MCF 10A (cell line): ENCODE results near the gene EPHA8. TPM values are rescaled to one million over a fixed set of nuclear protein-coding genes. Genes with fewer than 3 reads are reported as not detected.

Source experiments
- BruUV-seq: library from RNA; stranded (reverse); fragments of 400-500 nt; replicated peaks from 2 replicates; lab custom pipeline; 2021; lab: Mats Ljungman, UMichigan
- CTCF ChIA-PET: fragments of 300-600 bp; sonication (Branson Sonifier 250); formaldehyde crosslinking; extraction: SDS; loops from one replicate; lab custom pipeline; 2021; ENCODE audit warnings: antibody characterized with exemption, inconsistent platforms; lab: Yijun Ruan, JAX
- POLR2A ChIA-PET: fragments of 300-600, 350-650 bp; sonication (Branson Sonifier 250); formaldehyde crosslinking; extraction: SDS; loops from one replicate; lab custom pipeline; 2020; ENCODE audit warnings: antibody characterized with exemption, inconsistent platforms; lab: Yijun Ruan, JAX
- DNase-seq: peaks from one replicate; pipeline ENCODE4 v3.0.0-alpha.2; 2018; ENCODE audit not compliant: unreplicated experiment
- H3K27ac Mint-ChIP-seq: one replicate; pipeline ENCODE4 v1.8.0; 2022; ENCODE audit warnings: mild to moderate bottlenecking, low read depth, mixed read lengths; ENCODE audit not compliant: unreplicated experiment
- H3K27me3 Mint-ChIP-seq: one replicate; pipeline ENCODE4 v1.8.0; 2022; ENCODE audit warnings: mixed read lengths; ENCODE audit not compliant: insufficient read depth, unreplicated experiment
- H3K36me3 Mint-ChIP-seq: one replicate; pipeline ENCODE4 v1.8.0; 2022; ENCODE audit warnings: mild to moderate bottlenecking, moderate library complexity, mixed read lengths; ENCODE audit not compliant: insufficient read depth, unreplicated experiment
- H3K4me1 Mint-ChIP-seq: one replicate; pipeline ENCODE4 v1.8.0; 2022; ENCODE audit warnings: mixed read lengths; ENCODE audit not compliant: insufficient read depth, unreplicated experiment
- H3K4me3 Mint-ChIP-seq: one replicate; pipeline ENCODE4 v1.8.0; 2022; ENCODE audit warnings: mild to moderate bottlenecking, moderate library complexity, mixed read lengths; ENCODE audit not compliant: unreplicated experiment
- H3K9me3 Mint-ChIP-seq: one replicate; pipeline ENCODE4 v1.8.0; 2022; ENCODE audit warnings: mixed read lengths; ENCODE audit not compliant: unreplicated experiment
- CTCF ChIP-seq: fragments of 200-600 bp; IDR thresholded peaks from one replicate; pipeline ENCODE4 v1.8.0; 2022; ENCODE audit warnings: antibody characterized with exemption, mild to moderate bottlenecking; ENCODE audit not compliant: unreplicated experiment
- intact Hi-C: fragments of 100-400 bp; cut with micrococcal nuclease; formaldehyde crosslinking; loops from 2 replicates; pipeline ENCODE4 v1.14.1; 2022
- total RNA-seq: library from RNA; stranded (reverse); gene quantifications from 2 replicates; pipeline ENCODE4 v1.2.3, GENCODE V29; 2022

Gene EPHA8
- total RNA-seq, 1 experiment from 2014 or later = not detected

GRCh38 chr1:22597996-22598395 lies 34.7 kb downstream of the EPHA8 start:
- Mint-ChIP-seq H3K4me3 (no peak overlapping the region), H3K9me3 (no peaks in the 10 kb centered on the region), H3K27me3 (peaks cover 47% of the 10 kb centered on the region), H3K27ac (no peak overlapping the region), H3K4me1 (no peaks in the 10 kb centered on the region), H3K36me3 (no peaks in the 10 kb centered on the region)
- no peak for DNase-seq
- ChIA-PET CTCF (no interaction called here), POLR2A (no interaction called here)
- intact Hi-C loops = no loop called here
- no TSS peak for BruUV-seq
- TF ChIP-seq CTCF = no peak

- TF ChIP-seq CTCF = no peak
- ChIA-PET CTCF (no interaction called here), POLR2A (no interaction called here)
- H3K4me3 Mint-ChIP-seq = no peak overlapping the region
- no peaks in the 10 kb centered on the region for H3K9me3 Mint-ChIP-seq
- no peaks in the 10 kb centered on the region for H3K4me1 Mint-ChIP-seq
- no peaks in the 10 kb centered on the region for H3K36me3 Mint-ChIP-seq
- peaks cover 50% of the 10 kb centered on the region for H3K27me3 Mint-ChIP-seq
- no peak for DNase-seq
- no peak overlapping the region for H3K27ac Mint-ChIP-seq
- BruUV-seq = no TSS peak
- intact Hi-C loops = no loop called here
Observed at GRCh38 chr1:22598736-22599135, 35.4 kb downstream of the EPHA8 start.

GRCh38 chr1:22600071-22600816 lies 37.0 kb downstream of the EPHA8 start:
- intact Hi-C loops = no loop called here
- no peak overlapping the region for H3K27ac Mint-ChIP-seq
- no peak overlapping the region for H3K4me3 Mint-ChIP-seq
- CTCF ChIA-PET = interaction anchor here (0.9 kb wide), 1 partner anchor 42 kb away, joined by 3 read pairs; no protein-coding TSS in a partner anchor
- no TSS peak for BruUV-seq
- H3K27me3 Mint-ChIP-seq = peaks cover 62% of the 10 kb centered on the region
- H3K36me3 Mint-ChIP-seq = no peaks in the 10 kb centered on the region
- H3K9me3 Mint-ChIP-seq = no peaks in the 10 kb centered on the region
- no peak for TF ChIP-seq CTCF
- POLR2A ChIA-PET = no interaction called here
- H3K4me1 Mint-ChIP-seq = no peaks in the 10 kb centered on the region
- DNase-seq = no peak

GRCh38 chr1:22600817-22601605 lies 37.7 kb downstream of the EPHA8 start:
- POLR2A ChIA-PET = no interaction called here
- Mint-ChIP-seq H3K27me3 (peaks cover 62% of the 10 kb centered on the region), H3K4me3 (no peak overlapping the region), H3K4me1 (no peaks in the 10 kb centered on the region), H3K27ac (no peak overlapping the region), H3K9me3 (no peaks in the 10 kb centered on the region), H3K36me3 (no peaks in the 10 kb centered on the region)
- CTCF ChIA-PET = interaction anchor here (0.9 kb wide), 1 partner anchor 41 kb away, joined by 3 read pairs; no protein-coding TSS in a partner anchor
- no peak for TF ChIP-seq CTCF
- intact Hi-C loops = no loop called here
- no TSS peak for BruUV-seq
- no peak for DNase-seq
